HepG2 (cell line): ENCODE results near the gene POLN. TPM values are rescaled to one million over a fixed set of nuclear protein-coding genes. Genes with fewer than 3 reads are reported as not detected.
A peak's percentile ranks its signal among the peaks of the same experiment; 100 is the strongest.

Experiments
- ARHGAP35 ChIP-seq: sonication (generic); formaldehyde crosslinking; IDR thresholded peaks from 2 replicates; pipeline ENCODE4 v1.9.0; 2022; ENCODE audit warnings: mild to moderate bottlenecking, inconsistent platforms, moderate library complexity, missing genetic modification reagents, borderline replicate concordance
- ELF1 ChIP-seq: sonication (generic); formaldehyde crosslinking; IDR thresholded peaks from 2 replicates; pipeline ENCODE4 v1.4.0; 2020; ENCODE audit warnings: missing genetic modification reagents
- FOXO1 ChIP-seq: sonication (generic); formaldehyde crosslinking; IDR thresholded peaks from 2 replicates; pipeline ENCODE4 v1.4.0; 2020; ENCODE audit warnings: missing genetic modification reagents
- GATA4 ChIP-seq: sonication (generic); IDR thresholded peaks from 2 replicates; pipeline ENCODE4 v1.6.1; 2016; ENCODE audit warnings: antibody characterized with exemption, low read depth, borderline replicate concordance
- HES4 ChIP-seq: sonication (generic); formaldehyde crosslinking; IDR thresholded peaks from 2 replicates; pipeline ENCODE4 v1.9.0; 2021; ENCODE audit warnings: mild to moderate bottlenecking, missing genetic modification reagents, borderline replicate concordance
- KAT7 ChIP-seq: IDR thresholded peaks from 2 replicates; pipeline ENCODE4 v1.6.1; 2018; ENCODE audit warnings: borderline replicate concordance, missing compliant biosample characterization
- KDM2A ChIP-seq: sonication (generic); formaldehyde crosslinking; IDR thresholded peaks from 2 replicates; pipeline ENCODE4 v1.4.0; 2020; ENCODE audit warnings: low read depth, missing genetic modification reagents, borderline replicate concordance
- MXD4 ChIP-seq: IDR thresholded peaks from 2 replicates; pipeline ENCODE4 v1.6.1; 2016; ENCODE audit warnings: mild to moderate bottlenecking, missing biosample characterization, missing genetic modification reagents
- NFRKB ChIP-seq: fragments of 450-650 bp; IDR thresholded peaks from 2 replicates; pipeline ENCODE4 v1.6.1; 2017
- ONECUT2 ChIP-seq: sonication (generic); formaldehyde crosslinking; IDR thresholded peaks from 2 replicates; pipeline ENCODE4 v1.4.0; 2020; ENCODE audit warnings: missing genetic modification reagents
- PITX1 ChIP-seq: sonication (generic); formaldehyde crosslinking; IDR thresholded peaks from 2 replicates; pipeline ENCODE4 v1.5.1; 2020; ENCODE audit warnings: mild to moderate bottlenecking, missing genetic modification reagents
- POLR2G ChIP-seq: fragments of 200-400 bp; formaldehyde crosslinking; IDR thresholded peaks from 2 replicates; pipeline ENCODE4 v1.6.1; 2018; ENCODE audit warnings: mild to moderate bottlenecking, low read depth, low read length, moderate library complexity
- RCOR2 ChIP-seq: IDR thresholded peaks from 2 replicates; pipeline ENCODE4 v1.6.1; 2016; ENCODE audit warnings: missing biosample characterization, missing genetic modification reagents
- SOX5 ChIP-seq: IDR thresholded peaks from 2 replicates; pipeline ENCODE4 v1.6.1; 2016; ENCODE audit warnings: borderline replicate concordance
- SP2 ChIP-seq: sonication (generic); formaldehyde crosslinking; IDR thresholded peaks from 2 replicates; pipeline ENCODE4 v1.5.1; 2020; ENCODE audit warnings: mild to moderate bottlenecking, missing genetic modification reagents
- SPEN ChIP-seq: sonication (generic); formaldehyde crosslinking; IDR thresholded peaks from 2 replicates; pipeline ENCODE4 v1.5.1; 2020; ENCODE audit warnings: low read depth, mild to moderate bottlenecking, missing genetic modification reagents
- SRF ChIP-seq: IDR thresholded peaks from 2 replicates; pipeline ENCODE4 v1.6.1; 2011; ENCODE audit warnings: mild to moderate bottlenecking, low read depth, low read length, moderate library complexity
- TEAD2 ChIP-seq: sonication (generic); formaldehyde crosslinking; IDR thresholded peaks from 2 replicates; pipeline ENCODE4 v1.9.0; 2021; ENCODE audit warnings: missing genetic modification reagents
- TEAD3 ChIP-seq: optimal IDR thresholded peaks from 2 replicates; pipeline ENCODE3; 2016; ENCODE audit warnings: borderline replicate concordance
- ZFP82 ChIP-seq: sonication (generic); formaldehyde crosslinking; IDR thresholded peaks from 2 replicates; pipeline ENCODE4 v1.5.1; 2020; ENCODE audit warnings: mild to moderate bottlenecking, missing genetic modification reagents, borderline replicate concordance
- ZFX ChIP-seq: sonication (generic); formaldehyde crosslinking; IDR thresholded peaks from 2 replicates; pipeline ENCODE4 v1.4.0; 2020; ENCODE audit warnings: mild to moderate bottlenecking, low read depth, missing genetic modification reagents, moderate library complexity
- ZNF143 ChIP-seq: sonication (generic); formaldehyde crosslinking; IDR thresholded peaks from 2 replicates; pipeline ENCODE4 v1.4.0; 2020; ENCODE audit warnings: missing genetic modification reagents
- ZNF496 ChIP-seq: sonication (generic); formaldehyde crosslinking; IDR thresholded peaks from 2 replicates; pipeline ENCODE4 v1.8.1; 2023; ENCODE audit warnings: mild to moderate bottlenecking, moderate library complexity, missing genetic modification reagents; ENCODE audit not compliant: insufficient replicate concordance
- ZNF572 ChIP-seq: sonication (generic); formaldehyde crosslinking; IDR thresholded peaks from 2 replicates; pipeline ENCODE4 v1.5.1; 2020; ENCODE audit warnings: mild to moderate bottlenecking, missing genetic modification reagents
- ZNF772 ChIP-seq: sonication (generic); formaldehyde crosslinking; IDR thresholded peaks from 2 replicates; pipeline ENCODE4 v1.5.0; 2020; ENCODE audit warnings: mild to moderate bottlenecking, missing genetic modification reagents
- ZNF891 ChIP-seq: sonication (generic); formaldehyde crosslinking; IDR thresholded peaks from 2 replicates; pipeline ENCODE4 v1.5.0; 2020; ENCODE audit warnings: mild to moderate bottlenecking, missing genetic modification reagents
- polyA plus RNA-seq, 8 experiments: library from polyadenylated mRNA; depleted of rRNA in 3 of 8; stranded (reverse) in 7 of 8; unstranded in 1 of 8; fragments of >200 nt; fragmentation: Illumina TruSeq in 4 of 8; extraction: Trizol in 4 of 8; gene quantifications; 2 replicates each; pipeline versions ENCODE4 v1.2.1 to v1.2.3, GENCODE V29; 2011 to 2016; ENCODE audit warnings: low read depth in 4 of 8, missing spikeins in 1 of 8, mixed read lengths in 1 of 8; ENCODE audit not compliant: insufficient read depth in 1 of 8
- total RNA-seq, 5 experiments: library from RNA; depleted of rRNA; stranded (reverse); fragments of >200 nt; fragmentation: Illumina TruSeq; extraction: Trizol; gene quantifications; 2 replicates each; pipeline ENCODE4 v1.2.3, GENCODE V29; 2016; ENCODE audit warnings: low read depth in 1 of 5
- TF ChIP-seq, protein P1 (sequence below), 2 experiments: IDR thresholded peaks; 2 replicates each; pipeline ENCODE4 v1.6.1; 2011 to 2012; ENCODE audit warnings: low read length in 2 of 2, borderline replicate concordance in 1 of 2, low read depth in 1 of 2, mild to moderate bottlenecking in 1 of 2, moderate library complexity in 1 of 2
- TF ChIP-seq, protein P2 (sequence below), 2 experiments: sonication (generic) in 1 of 2; formaldehyde crosslinking in 1 of 2; IDR thresholded peaks; 2 replicates each; pipeline versions ENCODE4 v1.4.0 to v1.6.1; 2018 to 2020; ENCODE audit warnings: missing genetic modification reagents in 2 of 2, borderline replicate concordance in 1 of 2, low read depth in 1 of 2, mild to moderate bottlenecking in 1 of 2, missing biosample characterization in 1 of 2

Gene POLN
- total and polyA plus RNA-seq, 2 of the 13 experiments (the other 11 are each of a cell fraction or from before 2014, with no cell fraction given) = 0.93 to 1.5 TPM

DNA sequence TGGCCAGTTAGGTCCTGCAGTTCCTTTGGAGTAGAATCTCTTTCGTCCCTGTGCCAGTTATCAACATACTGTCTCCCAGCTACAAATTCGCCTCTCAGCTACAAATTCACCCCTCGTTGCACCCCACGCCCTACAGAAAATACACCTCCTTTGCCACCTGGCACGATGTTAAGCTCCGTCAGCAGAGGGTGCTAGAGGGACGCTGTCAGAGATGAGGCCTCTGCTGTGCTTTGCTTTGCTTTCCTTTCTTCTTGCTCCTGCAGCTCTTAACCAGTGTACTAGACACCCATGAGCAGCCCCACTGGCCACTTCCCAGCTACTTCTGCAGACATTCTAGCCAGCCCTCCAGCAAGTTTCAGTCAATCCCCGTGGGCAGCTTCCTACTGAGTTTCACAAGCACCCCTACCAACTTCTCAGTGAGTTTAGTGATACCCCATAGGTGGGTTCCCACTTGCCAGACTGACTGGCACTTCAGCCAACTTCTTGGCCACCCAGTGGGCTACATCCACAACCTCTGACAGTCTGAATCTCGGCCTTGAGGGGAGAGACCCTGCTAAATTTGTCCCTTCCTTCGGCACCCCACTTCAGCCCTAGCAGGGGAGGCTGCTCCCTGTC is 21.8 kb downstream of the POLN start (continued):
- TF ChIP-seq PITX1 (no peak), TEAD2 (CRISPR knock-in tag) (no peak), POLR2G (no peak), ZNF496 (CRISPR knock-in tag) (no peak), ZFX (CRISPR knock-in tag) (0 out of 2 replicates have a peak, but pooled peaks have one; percentile 42), SP2 (CRISPR knock-in tag) (no peak), HES4 (CRISPR knock-in tag) (no peak), ELF1 (CRISPR knock-in tag) (no peak), ZFP82 (CRISPR knock-in tag) (no peak), SRF (no peak), ONECUT2 (CRISPR knock-in tag) (no peak), GATA4 (no peak), NFRKB (no peak), RCOR2 (no peak), KAT7 (no peak), ZNF772 (CRISPR knock-in tag) (0 out of 2 replicates have a peak, but pooled peaks have one; percentile 3), ZNF891 (no peak), TEAD3 (CRISPR knock-in tag) (peak; percentile 53), ZNF572 (CRISPR knock-in tag) (no peak), ARHGAP35 (CRISPR knock-in tag) (no peak), FOXO1 (no peak), SPEN (no peak), SOX5 (CRISPR knock-in tag) (0 out of 2 replicates have a peak, but pooled peaks have one; percentile 10), MXD4 (CRISPR knock-in tag) (no peak), ZNF143 (CRISPR knock-in tag) (no peak), KDM2A (CRISPR knock-in tag) (peak; percentile 59; the same call in 1 of the 2 replicates)
- TF ChIP-seq, protein P1, sequence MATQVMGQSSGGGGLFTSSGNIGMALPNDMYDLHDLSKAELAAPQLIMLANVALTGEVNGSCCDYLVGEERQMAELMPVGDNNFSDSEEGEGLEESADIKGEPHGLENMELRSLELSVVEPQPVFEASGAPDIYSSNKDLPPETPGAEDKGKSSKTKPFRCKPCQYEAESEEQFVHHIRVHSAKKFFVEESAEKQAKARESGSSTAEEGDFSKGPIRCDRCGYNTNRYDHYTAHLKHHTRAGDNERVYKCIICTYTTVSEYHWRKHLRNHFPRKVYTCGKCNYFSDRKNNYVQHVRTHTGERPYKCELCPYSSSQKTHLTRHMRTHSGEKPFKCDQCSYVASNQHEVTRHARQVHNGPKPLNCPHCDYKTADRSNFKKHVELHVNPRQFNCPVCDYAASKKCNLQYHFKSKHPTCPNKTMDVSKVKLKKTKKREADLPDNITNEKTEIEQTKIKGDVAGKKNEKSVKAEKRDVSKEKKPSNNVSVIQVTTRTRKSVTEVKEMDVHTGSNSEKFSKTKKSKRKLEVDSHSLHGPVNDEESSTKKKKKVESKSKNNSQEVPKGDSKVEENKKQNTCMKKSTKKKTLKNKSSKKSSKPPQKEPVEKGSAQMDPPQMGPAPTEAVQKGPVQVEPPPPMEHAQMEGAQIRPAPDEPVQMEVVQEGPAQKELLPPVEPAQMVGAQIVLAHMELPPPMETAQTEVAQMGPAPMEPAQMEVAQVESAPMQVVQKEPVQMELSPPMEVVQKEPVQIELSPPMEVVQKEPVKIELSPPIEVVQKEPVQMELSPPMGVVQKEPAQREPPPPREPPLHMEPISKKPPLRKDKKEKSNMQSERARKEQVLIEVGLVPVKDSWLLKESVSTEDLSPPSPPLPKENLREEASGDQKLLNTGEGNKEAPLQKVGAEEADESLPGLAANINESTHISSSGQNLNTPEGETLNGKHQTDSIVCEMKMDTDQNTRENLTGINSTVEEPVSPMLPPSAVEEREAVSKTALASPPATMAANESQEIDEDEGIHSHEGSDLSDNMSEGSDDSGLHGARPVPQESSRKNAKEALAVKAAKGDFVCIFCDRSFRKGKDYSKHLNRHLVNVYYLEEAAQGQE (IDR thresholded peaks at IDR 0.05; ENCODE audit: borderline replicate concordance in 1 of 2, low read depth in 1 of 2, low read length in 2 of 2) = no peak
- TF ChIP-seq, protein P2, sequence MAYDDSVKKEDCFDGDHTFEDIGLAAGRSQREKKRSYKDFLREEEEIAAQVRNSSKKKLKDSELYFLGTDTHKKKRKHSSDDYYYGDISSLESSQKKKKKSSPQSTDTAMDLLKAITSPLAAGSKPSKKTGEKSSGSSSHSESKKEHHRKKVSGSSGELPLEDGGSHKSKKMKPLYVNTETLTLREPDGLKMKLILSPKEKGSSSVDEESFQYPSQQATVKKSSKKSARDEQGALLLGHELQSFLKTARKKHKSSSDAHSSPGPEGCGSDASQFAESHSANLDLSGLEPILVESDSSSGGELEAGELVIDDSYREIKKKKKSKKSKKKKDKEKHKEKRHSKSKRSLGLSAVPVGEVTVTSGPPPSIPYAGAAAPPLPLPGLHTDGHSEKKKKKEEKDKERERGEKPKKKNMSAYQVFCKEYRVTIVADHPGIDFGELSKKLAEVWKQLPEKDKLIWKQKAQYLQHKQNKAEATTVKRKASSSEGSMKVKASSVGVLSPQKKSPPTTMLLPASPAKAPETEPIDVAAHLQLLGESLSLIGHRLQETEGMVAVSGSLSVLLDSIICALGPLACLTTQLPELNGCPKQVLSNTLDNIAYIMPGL (CRISPR knock-in tag; IDR thresholded peaks at IDR 0.05; ENCODE audit: borderline replicate concordance in 1 of 2, low read depth in 1 of 2) = 0 out of 4 replicates have a peak, but pooled peaks of 1 of the 2 experiments have one; percentile 19
